Stimulated activated CD4-positive, alpha-beta T cell treated with anti-CD3 and anti-CD28 coated beads, Interleukin-4, amount 100 ng/mL, for 24 hours (primary cell): ENCODE results near the gene MRPL20.
A peak's percentile ranks its signal among the peaks of the same experiment; 100 is the strongest.
"Not testable (repeated sequence)": the region's sequence is repeated elsewhere in the genome, so short reads cannot be mapped to it uniquely, and the experiment has no call there.

ENCODE experiments used
- DNase-seq: peaks from one replicate; pipeline ENCODE4 v3.0.0-alpha.2; 2020

The MRPL20 gene

DNA sequence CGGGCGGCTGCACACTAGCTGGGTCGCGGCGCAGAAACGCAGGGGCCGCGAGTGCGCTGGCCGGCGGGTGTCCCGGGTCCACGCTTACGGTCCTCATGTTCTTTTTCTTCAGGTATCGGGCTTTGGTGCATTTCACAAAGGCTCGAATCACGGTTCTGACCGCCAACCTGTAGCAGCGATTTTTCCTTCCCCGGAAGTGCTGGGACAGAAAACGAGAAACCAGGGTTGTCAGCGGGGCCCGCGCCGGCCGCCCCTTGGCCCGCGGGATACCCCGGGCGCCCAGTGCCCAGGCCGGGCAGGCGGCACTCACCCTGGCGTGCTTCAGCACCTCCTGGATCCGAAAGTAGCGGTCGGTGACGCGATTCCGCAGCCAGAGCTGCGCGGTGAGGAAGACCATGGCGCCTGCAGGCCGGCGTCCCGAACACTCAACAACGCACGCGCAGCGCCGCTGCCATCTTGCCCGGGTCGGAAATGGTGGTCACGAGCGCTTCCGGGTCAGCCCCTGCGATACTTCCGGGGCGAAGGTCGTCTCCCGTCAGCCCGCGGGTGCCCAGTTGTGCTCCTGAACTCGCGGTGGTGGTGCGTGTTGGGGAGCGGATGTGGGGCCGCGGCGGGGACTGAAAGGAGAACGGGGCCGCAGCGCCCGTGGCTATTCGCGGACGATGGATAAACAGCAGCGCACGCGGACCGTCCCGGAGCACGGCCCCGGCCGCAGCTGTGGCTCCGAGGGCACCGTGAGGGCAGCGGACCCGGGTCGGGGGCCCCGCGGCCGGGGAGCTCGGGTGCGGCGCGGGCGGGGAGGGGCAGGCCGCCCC lies at the start of gene MRPL20:
TSS of gene MRPL20 (minus strand) at position 473 of the 815 bp plus-strand sequence. CDS start at position 397, 76 bp downstream.
- DNase-seq, result peak; percentile 97

GRCh38 chr1:1456683-1457255 lies 49.7 kb upstream of the MRPL20 start:
- not testable (repeated sequence) for DNase-seq

DNA sequence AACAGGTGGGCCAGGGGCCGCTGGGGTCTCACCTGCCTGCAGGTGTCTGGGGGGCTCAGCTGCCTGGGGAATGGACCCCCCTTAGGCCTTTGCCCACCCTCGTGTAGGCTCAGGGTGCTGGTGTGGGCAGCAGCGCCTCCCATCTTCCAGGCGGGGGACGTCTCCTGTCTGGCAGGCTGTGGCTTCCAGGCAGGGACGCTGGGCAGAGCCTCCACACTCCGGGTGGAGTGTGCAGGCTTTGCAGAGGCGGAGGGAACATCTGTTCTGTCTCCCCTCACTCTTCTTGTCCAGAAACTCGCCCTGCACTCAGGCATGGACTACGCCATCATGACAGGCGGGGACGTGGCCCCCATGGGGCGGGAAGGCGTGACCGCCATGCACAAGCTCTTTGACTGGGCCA lies 48.8 kb upstream of the MRPL20 start:
- not testable (repeated sequence) for DNase-seq

- DNase-seq, result no peak
Observed at GRCh38 chr1:1455366-1455884, 48.3 kb upstream of the MRPL20 start.

- DNase-seq, result not testable (repeated sequence)
Observed at GRCh38 chr1:1454286-1455056, 47.4 kb upstream of the MRPL20 start.

GRCh38 chr1:1452882-1453281 lies 45.8 kb upstream of the MRPL20 start:
- no peak for DNase-seq

DNA sequence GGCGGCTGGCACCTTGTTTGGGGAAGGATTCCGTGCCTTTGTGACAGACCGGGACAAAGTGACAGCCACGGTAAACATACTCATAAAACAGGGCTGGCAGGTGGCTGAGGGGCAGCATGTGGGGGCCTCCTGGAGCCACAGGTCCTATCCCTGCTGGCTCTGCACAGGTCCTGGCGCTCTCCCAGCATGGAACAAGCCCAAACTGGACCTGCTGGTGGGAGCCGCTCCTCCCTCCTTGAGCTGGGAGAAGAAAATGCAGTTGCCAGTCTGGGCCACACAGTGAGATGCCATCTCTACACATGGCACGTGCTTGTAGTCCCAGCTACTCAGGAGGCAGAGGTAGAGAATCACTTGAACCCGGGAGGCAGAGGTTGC lies 45.3 kb upstream of the MRPL20 start:
- DNase-seq, result not testable (repeated sequence)

- DNase-seq, result no peak
Observed at GRCh38 chr1:1451696-1452364, 44.7 kb upstream of the MRPL20 start.

- DNase-seq, result not testable (repeated sequence)
Observed at GRCh38 chr1:1450616-1451015, 43.5 kb upstream of the MRPL20 start.

GRCh38 chr1:1449099-1449739 lies 42.1 kb upstream of the MRPL20 start, which contains the start of gene ATAD3C:
Gene ATAD3C, plus strand, starts transcription at chr1:1449689. Its CDS starts 995 bp downstream, at chr1:1450684.
- no peak for DNase-seq

GRCh38 chr1:1446631-1447030 lies 39.5 kb upstream of the MRPL20 start:
- not testable (repeated sequence) for DNase-seq

- no peak for DNase-seq
Observed at GRCh38 chr1:1442069-1442770, 35.1 kb upstream of the MRPL20 start.

DNA sequence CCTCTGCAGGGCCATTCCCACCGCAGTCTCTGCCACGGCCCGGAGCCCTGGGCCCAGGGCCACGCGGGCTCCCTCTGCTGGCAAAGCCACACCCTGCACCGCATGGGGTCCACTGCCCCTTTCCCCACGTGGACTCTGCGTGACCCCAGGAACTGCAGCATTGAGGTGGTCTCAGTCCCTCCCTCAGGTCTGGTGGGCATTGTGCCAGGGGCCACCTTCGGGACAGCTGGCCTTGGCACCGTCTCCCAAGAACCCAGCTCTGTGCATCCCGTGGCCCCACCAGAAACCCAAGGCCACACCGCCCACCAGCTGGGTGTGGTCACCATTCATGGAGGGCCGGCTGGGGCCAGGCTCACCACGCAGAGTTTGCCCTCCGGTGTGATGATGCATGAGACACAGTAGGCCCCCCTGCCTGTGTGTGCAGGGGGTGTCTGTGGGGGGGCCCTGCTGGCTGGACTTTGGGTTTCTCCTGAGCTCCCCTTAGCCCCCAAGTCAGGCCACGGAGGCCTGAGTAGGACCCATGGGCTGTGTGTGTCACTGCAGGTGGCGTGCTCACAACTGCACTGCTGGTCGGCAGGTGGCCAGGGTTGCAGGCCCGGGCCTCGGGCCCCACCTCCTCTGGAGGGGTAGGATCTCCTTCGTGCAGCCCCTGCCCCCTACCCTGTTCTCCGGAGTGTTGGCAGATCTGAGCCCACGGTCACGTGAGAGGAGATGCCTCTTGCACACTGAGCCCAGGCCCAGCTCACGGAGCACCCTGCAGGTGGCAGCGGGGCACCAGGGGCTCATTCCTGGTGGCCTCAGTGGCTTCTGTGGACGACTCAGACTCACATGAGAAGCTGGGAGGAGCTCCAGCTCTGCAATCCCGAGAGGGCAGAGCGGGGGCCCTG lies 34.2 kb upstream of the MRPL20 start:
- peak; percentile 64 for DNase-seq

DNA sequence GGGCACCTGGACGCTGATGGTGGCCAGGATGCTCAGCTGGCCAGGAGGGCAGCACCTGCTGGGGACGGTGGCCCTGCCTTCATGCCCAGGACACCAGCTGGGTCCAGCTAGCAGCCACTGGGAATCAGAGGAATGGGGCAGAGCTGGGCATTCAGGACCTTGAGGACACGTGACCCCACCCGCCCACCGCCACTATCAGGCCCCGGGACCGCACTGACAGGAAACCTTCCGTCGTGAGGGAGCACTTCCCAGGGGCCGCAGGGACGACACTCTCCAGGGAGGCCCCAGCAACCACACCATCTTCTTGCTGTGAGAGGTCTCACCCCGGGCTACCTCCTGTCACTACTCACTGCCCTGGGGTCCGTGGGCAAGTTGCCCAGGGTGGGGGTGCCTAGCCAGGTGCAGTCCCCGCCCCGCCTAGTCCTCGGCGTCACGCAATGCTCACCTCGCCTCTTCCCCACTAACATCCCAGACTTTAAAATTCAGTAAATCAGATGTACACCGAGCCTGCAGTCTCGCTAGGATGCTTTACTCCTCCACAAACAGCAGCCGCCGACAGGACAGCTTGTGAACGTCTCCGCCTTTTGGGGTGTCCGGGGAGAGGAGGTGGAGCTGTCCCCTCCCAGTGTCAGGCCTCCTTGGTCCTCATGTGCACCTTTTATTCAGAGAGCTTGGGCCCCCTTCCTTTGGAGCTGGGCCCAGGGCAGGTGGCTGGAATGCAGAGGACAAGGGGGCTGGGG lies 33.3 kb upstream of the MRPL20 start:
- no peak for DNase-seq

- DNase-seq, result no peak
Observed at GRCh38 chr1:1439546-1440261, 32.6 kb upstream of the MRPL20 start.

DNA sequence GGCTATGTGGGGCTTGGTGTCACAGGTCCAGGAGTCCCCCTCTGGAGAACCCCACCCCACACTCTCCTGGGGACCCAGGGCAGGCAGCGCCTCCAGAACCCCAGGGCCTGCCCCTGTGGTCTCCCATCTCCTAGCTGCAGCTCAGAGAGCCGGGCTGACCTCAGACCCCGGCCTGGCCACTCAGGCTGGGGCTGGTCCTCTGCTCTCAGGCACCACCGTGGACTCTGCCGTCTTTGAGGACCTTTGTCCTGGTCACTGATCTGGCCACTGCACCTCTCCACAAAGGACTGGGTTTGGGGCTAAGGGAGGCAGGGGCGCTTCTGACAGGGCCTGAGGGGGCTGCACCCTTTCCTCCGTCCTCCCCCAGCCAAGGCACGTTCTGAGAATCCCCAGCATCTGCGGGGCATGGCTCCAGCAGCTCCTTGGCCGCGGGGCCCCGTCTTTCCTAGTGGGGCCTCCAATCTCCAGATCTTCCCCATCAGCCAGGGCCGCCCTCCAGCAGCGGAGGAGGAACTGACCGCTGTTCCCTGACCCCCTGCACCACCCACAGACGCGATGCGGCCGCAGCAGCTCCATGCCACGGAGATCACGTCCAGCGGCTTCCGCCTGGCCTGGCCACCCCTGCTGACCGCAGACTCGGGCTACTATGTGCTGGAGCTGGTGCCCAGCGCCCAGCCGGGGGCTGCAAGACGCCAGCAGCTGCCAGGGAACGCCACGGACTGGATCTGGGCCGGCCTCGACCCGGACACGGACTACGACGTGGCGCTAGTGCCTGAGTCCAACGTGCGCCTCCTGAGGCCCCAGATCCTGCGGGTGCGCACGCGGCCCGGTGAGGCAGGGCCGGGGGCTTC lies 31.7 kb upstream of the MRPL20 start:
- DNase-seq, result no peak

DNA sequence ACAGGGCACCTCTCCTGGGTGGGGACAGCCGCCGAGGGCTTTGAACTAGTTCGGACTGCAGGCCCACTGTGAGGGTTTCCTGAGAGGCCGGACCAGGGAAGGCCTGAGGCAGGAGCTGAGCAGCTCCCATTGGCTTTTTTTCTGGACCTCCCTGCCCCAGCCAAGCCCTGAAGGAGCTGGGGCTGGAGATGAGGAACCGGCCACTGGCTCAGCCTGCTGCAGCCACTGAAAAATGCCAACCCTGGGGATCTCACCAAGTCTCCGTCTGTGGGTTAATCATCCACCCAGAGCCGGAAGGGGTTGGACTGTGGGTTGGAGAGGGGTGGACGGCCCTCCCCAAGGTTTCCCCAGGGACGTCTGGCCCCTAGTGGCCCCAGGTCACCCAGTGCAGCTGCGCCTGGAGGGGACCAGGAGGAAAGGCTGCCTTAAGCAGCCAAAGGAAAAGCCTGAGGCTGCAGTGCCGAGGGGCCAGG lies 30.8 kb upstream of the MRPL20 start:
- DNase-seq, result no peak
